HG03521 (cell line): ENCODE data around the gene CCDC102A.

Source experiments
- ATAC-seq: cut with Tn5 transposase; IDR thresholded peaks from one replicate; pipeline ENCODE4 v1.9.1; 2021; ENCODE audit warnings: mild to moderate bottlenecking, moderate library complexity; ENCODE audit not compliant: unreplicated experiment

The CCDC102A gene

GRCh38 chr16:57522960-57523359 lies 13.4 kb downstream of the CCDC102A start:
- ATAC-seq, result no peak

- ATAC-seq, result no peak
These were observed 16.5 kb downstream of the CCDC102A start for GRCh38 chr16:57519796-57520360.

GRCh38 chr16:57518922-57519321 lies 17.4 kb downstream of the CCDC102A start:
- ATAC-seq, result no peak

GRCh38 chr16:57518520-57518919 lies 17.9 kb downstream of the CCDC102A start:
- no peak for ATAC-seq

GRCh38 chr16:57517397-57518367 lies 18.7 kb downstream of the CCDC102A start:
- no peak for ATAC-seq

GRCh38 chr16:57516773-57517172 lies 19.6 kb downstream of the CCDC102A start:
- no peak for ATAC-seq

GRCh38 chr16:57516176-57516725 lies 20.1 kb downstream of the CCDC102A start:
- no peak for ATAC-seq

GRCh38 chr16:57514791-57515600 lies 21.4 kb downstream of the CCDC102A start:
- no peak for ATAC-seq

- no peak for ATAC-seq
These were observed 22.0 kb downstream of the CCDC102A start for GRCh38 chr16:57514371-57514770.

GRCh38 chr16:57513371-57514102 lies 22.8 kb downstream of the CCDC102A start:
- no peak for ATAC-seq

- no peak for ATAC-seq
These were observed 23.9 kb downstream of the CCDC102A start for GRCh38 chr16:57512296-57513001.

- no peak for ATAC-seq
These were observed 26.1 kb downstream of the CCDC102A start for GRCh38 chr16:57510016-57510871.

- ATAC-seq, result no peak
These were observed 27.0 kb downstream of the CCDC102A start for GRCh38 chr16:57509231-57509923.

- no peak for ATAC-seq
These were observed 28.3 kb downstream of the CCDC102A start for GRCh38 chr16:57508035-57508425.

GRCh38 chr16:57507136-57508034 lies 29.0 kb downstream of the CCDC102A start:
- ATAC-seq, result no peak

GRCh38 chr16:57505169-57505568 lies 31.2 kb downstream of the CCDC102A start:
- ATAC-seq, result no peak

- ATAC-seq, result no peak
These were observed 31.9 kb downstream of the CCDC102A start for GRCh38 chr16:57504491-57504890.
